ENCODE results near the gene CLRN3.

DNA sequence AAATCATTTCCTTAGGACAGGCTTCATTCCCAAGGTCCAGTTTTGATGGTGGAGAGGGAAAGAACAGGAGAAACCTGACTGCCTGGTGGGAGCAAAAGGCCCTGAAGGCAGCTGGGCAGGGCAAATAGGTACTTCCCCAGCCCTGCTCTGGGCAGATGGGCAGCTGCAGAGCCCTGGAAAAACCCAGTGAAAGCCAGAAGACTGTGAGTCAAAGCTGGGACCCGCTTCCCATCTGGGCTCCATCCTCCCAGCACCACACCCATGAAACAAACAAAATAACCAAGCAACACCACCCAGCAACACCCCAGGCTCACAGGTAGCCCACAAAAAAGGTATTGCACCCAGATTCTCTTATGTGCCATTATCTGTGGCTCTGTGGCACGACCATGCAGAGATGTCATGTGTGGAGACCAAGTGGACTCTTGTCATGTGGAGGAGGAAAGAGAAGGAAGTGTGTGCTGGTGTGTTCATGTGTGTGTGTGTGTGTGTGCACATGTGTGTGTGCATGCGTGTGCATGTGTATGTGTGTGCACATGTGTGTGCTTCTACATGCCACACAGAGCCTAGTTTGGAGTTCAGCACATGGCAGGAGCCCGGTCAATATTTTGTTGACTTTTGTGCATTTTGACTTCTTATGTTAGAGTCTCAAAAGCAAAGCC, 9.8 kb downstream of the CLRN3 start:
- TF ChIP-seq, protein P1, sequence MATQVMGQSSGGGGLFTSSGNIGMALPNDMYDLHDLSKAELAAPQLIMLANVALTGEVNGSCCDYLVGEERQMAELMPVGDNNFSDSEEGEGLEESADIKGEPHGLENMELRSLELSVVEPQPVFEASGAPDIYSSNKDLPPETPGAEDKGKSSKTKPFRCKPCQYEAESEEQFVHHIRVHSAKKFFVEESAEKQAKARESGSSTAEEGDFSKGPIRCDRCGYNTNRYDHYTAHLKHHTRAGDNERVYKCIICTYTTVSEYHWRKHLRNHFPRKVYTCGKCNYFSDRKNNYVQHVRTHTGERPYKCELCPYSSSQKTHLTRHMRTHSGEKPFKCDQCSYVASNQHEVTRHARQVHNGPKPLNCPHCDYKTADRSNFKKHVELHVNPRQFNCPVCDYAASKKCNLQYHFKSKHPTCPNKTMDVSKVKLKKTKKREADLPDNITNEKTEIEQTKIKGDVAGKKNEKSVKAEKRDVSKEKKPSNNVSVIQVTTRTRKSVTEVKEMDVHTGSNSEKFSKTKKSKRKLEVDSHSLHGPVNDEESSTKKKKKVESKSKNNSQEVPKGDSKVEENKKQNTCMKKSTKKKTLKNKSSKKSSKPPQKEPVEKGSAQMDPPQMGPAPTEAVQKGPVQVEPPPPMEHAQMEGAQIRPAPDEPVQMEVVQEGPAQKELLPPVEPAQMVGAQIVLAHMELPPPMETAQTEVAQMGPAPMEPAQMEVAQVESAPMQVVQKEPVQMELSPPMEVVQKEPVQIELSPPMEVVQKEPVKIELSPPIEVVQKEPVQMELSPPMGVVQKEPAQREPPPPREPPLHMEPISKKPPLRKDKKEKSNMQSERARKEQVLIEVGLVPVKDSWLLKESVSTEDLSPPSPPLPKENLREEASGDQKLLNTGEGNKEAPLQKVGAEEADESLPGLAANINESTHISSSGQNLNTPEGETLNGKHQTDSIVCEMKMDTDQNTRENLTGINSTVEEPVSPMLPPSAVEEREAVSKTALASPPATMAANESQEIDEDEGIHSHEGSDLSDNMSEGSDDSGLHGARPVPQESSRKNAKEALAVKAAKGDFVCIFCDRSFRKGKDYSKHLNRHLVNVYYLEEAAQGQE (IDR thresholded peaks at IDR 0.05; ENCODE audit: borderline replicate concordance) = no peak
- TF ChIP-seq EP300 (conservative IDR thresholded peaks at IDR 0.05; ENCODE audit: poor library complexity, severe bottlenecking) (no peak), TAF1 (IDR thresholded peaks at IDR 0.05; ENCODE audit: low read depth) (no peak), SMC3 (conservative IDR thresholded peaks at IDR 0.05; ENCODE audit: poor library complexity) (no peak), RAD21 (conservative IDR thresholded peaks at IDR 0.05) (no peak)
- TF ChIP-seq, protein P2, sequence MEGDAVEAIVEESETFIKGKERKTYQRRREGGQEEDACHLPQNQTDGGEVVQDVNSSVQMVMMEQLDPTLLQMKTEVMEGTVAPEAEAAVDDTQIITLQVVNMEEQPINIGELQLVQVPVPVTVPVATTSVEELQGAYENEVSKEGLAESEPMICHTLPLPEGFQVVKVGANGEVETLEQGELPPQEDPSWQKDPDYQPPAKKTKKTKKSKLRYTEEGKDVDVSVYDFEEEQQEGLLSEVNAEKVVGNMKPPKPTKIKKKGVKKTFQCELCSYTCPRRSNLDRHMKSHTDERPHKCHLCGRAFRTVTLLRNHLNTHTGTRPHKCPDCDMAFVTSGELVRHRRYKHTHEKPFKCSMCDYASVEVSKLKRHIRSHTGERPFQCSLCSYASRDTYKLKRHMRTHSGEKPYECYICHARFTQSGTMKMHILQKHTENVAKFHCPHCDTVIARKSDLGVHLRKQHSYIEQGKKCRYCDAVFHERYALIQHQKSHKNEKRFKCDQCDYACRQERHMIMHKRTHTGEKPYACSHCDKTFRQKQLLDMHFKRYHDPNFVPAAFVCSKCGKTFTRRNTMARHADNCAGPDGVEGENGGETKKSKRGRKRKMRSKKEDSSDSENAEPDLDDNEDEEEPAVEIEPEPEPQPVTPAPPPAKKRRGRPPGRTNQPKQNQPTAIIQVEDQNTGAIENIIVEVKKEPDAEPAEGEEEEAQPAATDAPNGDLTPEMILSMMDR (IDR thresholded peaks at IDR 0.05; ENCODE audit: poor library complexity, severe bottlenecking) = no peak
